HepG2 (cell line): ENCODE results near the gene SNN. TPM values are rescaled to one million over a fixed set of nuclear protein-coding genes. Genes with fewer than 3 reads are reported as not detected.

Source experiments
- AKAP8 ChIP-seq: sonication (generic); formaldehyde crosslinking; IDR thresholded peaks from 2 replicates; pipeline ENCODE4 v1.5.1; 2020; ENCODE audit warnings: mild to moderate bottlenecking, missing genetic modification reagents
- CEBPB ChIP-seq: IDR thresholded peaks from 2 replicates; pipeline ENCODE4 v1.6.1; 2011; ENCODE audit warnings: low read depth, low read length, improper control_type of control experiment, borderline replicate concordance
- HES4 ChIP-seq: sonication (generic); formaldehyde crosslinking; IDR thresholded peaks from 2 replicates; pipeline ENCODE4 v1.9.0; 2021; ENCODE audit warnings: mild to moderate bottlenecking, missing genetic modification reagents, borderline replicate concordance
- MBNL3 ChIP-seq: fragments of 250-450 bp; sonication (Bioruptor Pico); conservative IDR thresholded peaks from 2 replicates; pipeline ENCODE4 v1.8.0; 2022; ENCODE audit warnings: mild to moderate bottlenecking, inconsistent platforms
- NFIC ChIP-seq: IDR thresholded peaks from 2 replicates; pipeline ENCODE4 v1.6.1; 2012; ENCODE audit warnings: mild to moderate bottlenecking, low read length, inconsistent platforms
- NFKB2 ChIP-seq: sonication (generic); formaldehyde crosslinking; IDR thresholded peaks from 2 replicates; pipeline ENCODE4 v1.4.0; 2020; ENCODE audit warnings: missing genetic modification reagents, borderline replicate concordance
- RARA ChIP-seq: IDR thresholded peaks from 2 replicates; pipeline ENCODE4 v1.6.1; 2016; ENCODE audit warnings: missing genetic modification reagents, missing compliant biosample characterization
- SMAD1 ChIP-seq: sonication (generic); formaldehyde crosslinking; IDR thresholded peaks from 2 replicates; pipeline ENCODE4 v1.4.0; 2020; ENCODE audit warnings: missing genetic modification reagents, low read depth, mild to moderate bottlenecking, borderline replicate concordance
- SP2 ChIP-seq: sonication (generic); formaldehyde crosslinking; IDR thresholded peaks from 2 replicates; pipeline ENCODE4 v1.5.1; 2020; ENCODE audit warnings: mild to moderate bottlenecking, missing genetic modification reagents
- ZNF24 ChIP-seq: fragments of 450-650 bp; IDR thresholded peaks from 2 replicates; pipeline ENCODE4 v1.6.1; 2017; ENCODE audit warnings: antibody characterized with exemption, mild to moderate bottlenecking
- ZNF276 ChIP-seq: sonication (generic); formaldehyde crosslinking; IDR thresholded peaks from 2 replicates; pipeline ENCODE4 v1.4.0; 2020; ENCODE audit warnings: mild to moderate bottlenecking, low read depth, missing genetic modification reagents
- ZNF326 ChIP-seq: sonication (generic); formaldehyde crosslinking; IDR thresholded peaks from 2 replicates; pipeline ENCODE4 v1.4.0; 2020; ENCODE audit warnings: missing genetic modification reagents, borderline replicate concordance
- ZNF441 ChIP-seq: sonication (generic); formaldehyde crosslinking; IDR thresholded peaks from 2 replicates; pipeline ENCODE4 v1.7.0; 2021; ENCODE audit warnings: missing genetic modification reagents, borderline replicate concordance
- ZNF484 ChIP-seq: sonication (generic); formaldehyde crosslinking; IDR thresholded peaks from 2 replicates; pipeline ENCODE4 v1.5.1; 2020; ENCODE audit warnings: mild to moderate bottlenecking, low read depth, missing genetic modification reagents, borderline replicate concordance
- ZNF639 ChIP-seq: conservative IDR thresholded peaks from 2 replicates; pipeline ENCODE4 v1.6.1; 2018; ENCODE audit warnings: missing genetic modification reagents
- ZNF720 ChIP-seq: sonication (generic); formaldehyde crosslinking; IDR thresholded peaks from 2 replicates; pipeline ENCODE4 v1.4.0; 2020; ENCODE audit warnings: missing genetic modification reagents
- polyA plus RNA-seq, 8 experiments: library from polyadenylated mRNA; depleted of rRNA in 3 of 8; stranded (reverse) in 7 of 8; unstranded in 1 of 8; fragments of >200 nt; fragmentation: Illumina TruSeq in 4 of 8; extraction: Trizol in 4 of 8; gene quantifications; 2 replicates each; pipeline versions ENCODE4 v1.2.1 to v1.2.3, GENCODE V29; 2011 to 2016; ENCODE audit warnings: low read depth in 4 of 8, missing spikeins in 1 of 8, mixed read lengths in 1 of 8; ENCODE audit not compliant: insufficient read depth in 1 of 8
- total RNA-seq, 5 experiments: library from RNA; depleted of rRNA; stranded (reverse); fragments of >200 nt; fragmentation: Illumina TruSeq; extraction: Trizol; gene quantifications; 2 replicates each; pipeline ENCODE4 v1.2.3, GENCODE V29; 2016; ENCODE audit warnings: low read depth in 1 of 5
- TF ChIP-seq, protein P1 (sequence below): sonication (generic); formaldehyde crosslinking; IDR thresholded peaks from 2 replicates; pipeline ENCODE4 v1.8.1; 2023; ENCODE audit warnings: mild to moderate bottlenecking, moderate library complexity, missing genetic modification reagents
- TF ChIP-seq, protein P2 (sequence below): IDR thresholded peaks from 2 replicates; pipeline ENCODE4 v1.4.0; 2020; ENCODE audit warnings: mild to moderate bottlenecking, missing genetic modification reagents
- TF ChIP-seq, protein P3 (sequence below): sonication (generic); formaldehyde crosslinking; IDR thresholded peaks from 2 replicates; pipeline ENCODE4 v1.4.0; 2020; ENCODE audit warnings: mild to moderate bottlenecking, missing genetic modification reagents, borderline replicate concordance

The SNN gene
- total and polyA plus RNA-seq, 2 of the 13 experiments (the other 11 are each of a cell fraction or from before 2014, with no cell fraction given) = 5.2 to 8.4 TPM

GRCh38 chr16:11667824-11668622 lies at the start of gene SNN (continued):
- no peak for TF ChIP-seq MBNL3 (CRISPR knock-in tag)
- no peak for TF ChIP-seq ZNF326
- TF ChIP-seq NFIC = no peak
- TF ChIP-seq, protein P1, sequence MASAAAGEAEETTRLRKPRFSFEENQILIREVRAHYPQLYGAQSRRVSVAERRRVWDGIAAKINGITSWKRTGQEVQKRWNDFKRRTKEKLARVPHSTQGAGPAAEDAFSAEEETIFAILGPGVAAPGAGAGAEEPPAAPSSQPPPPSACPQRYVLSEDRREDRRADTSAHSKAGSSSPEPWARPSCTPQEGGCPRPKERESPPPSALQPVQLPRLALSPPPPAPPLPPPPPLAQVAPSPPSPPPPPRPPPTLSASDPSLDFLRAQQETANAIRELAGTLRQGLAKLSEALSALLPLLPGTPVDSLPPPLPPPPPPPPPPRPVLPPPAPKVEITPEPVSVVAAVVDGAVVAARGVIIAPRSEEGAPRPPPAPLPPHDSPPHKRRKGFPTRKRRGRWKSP (CRISPR knock-in tag) = no peak
- TF ChIP-seq HES4 (CRISPR knock-in tag) = 0 out of 2 replicates have a peak, but pooled peaks have one; percentile 39
- TF ChIP-seq CEBPB = no peak
- TF ChIP-seq, protein P2, sequence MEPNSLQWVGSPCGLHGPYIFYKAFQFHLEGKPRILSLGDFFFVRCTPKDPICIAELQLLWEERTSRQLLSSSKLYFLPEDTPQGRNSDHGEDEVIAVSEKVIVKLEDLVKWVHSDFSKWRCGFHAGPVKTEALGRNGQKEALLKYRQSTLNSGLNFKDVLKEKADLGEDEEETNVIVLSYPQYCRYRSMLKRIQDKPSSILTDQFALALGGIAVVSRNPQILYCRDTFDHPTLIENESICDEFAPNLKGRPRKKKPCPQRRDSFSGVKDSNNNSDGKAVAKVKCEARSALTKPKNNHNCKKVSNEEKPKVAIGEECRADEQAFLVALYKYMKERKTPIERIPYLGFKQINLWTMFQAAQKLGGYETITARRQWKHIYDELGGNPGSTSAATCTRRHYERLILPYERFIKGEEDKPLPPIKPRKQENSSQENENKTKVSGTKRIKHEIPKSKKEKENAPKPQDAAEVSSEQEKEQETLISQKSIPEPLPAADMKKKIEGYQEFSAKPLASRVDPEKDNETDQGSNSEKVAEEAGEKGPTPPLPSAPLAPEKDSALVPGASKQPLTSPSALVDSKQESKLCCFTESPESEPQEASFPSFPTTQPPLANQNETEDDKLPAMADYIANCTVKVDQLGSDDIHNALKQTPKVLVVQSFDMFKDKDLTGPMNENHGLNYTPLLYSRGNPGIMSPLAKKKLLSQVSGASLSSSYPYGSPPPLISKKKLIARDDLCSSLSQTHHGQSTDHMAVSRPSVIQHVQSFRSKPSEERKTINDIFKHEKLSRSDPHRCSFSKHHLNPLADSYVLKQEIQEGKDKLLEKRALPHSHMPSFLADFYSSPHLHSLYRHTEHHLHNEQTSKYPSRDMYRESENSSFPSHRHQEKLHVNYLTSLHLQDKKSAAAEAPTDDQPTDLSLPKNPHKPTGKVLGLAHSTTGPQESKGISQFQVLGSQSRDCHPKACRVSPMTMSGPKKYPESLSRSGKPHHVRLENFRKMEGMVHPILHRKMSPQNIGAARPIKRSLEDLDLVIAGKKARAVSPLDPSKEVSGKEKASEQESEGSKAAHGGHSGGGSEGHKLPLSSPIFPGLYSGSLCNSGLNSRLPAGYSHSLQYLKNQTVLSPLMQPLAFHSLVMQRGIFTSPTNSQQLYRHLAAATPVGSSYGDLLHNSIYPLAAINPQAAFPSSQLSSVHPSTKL (CRISPR knock-in tag) = no peak
- TF ChIP-seq NFKB2 (CRISPR knock-in tag) = no peak
- TF ChIP-seq AKAP8 (CRISPR knock-in tag) = no peak
- TF ChIP-seq ZNF24 = peak; percentile 18; the same call in 1 of the 2 replicates
- TF ChIP-seq ZNF639 (CRISPR knock-in tag) = no peak
- TF ChIP-seq, protein P3, sequence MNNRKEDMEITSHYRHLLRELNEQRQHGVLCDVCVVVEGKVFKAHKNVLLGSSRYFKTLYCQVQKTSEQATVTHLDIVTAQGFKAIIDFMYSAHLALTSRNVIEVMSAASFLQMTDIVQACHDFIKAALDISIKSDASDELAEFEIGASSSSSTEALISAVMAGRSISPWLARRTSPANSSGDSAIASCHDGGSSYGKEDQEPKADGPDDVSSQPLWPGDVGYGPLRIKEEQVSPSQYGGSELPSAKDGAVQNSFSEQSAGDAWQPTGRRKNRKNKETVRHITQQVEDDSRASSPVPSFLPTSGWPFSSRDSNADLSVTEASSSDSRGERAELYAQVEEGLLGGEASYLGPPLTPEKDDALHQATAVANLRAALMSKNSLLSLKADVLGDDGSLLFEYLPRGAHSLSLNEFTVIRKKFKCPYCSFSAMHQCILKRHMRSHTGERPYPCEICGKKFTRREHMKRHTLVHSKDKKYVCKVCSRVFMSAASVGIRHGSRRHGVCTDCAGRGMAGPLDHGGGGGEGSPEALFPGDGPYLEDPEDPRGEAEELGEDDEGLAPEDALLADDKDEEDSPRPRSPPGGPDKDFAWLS (CRISPR knock-in tag) = no peak
- TF ChIP-seq SMAD1 (CRISPR knock-in tag) = peak; percentile 21; the same call in 1 of the 2 replicates
- TF ChIP-seq ZNF720 = peak; percentile 36; the same call in 1 of the 2 replicates
- TF ChIP-seq SP2 (CRISPR knock-in tag) = peak; percentile 37; the same call in 1 of the 2 replicates
- peak; percentile 60; the same call in 1 of the 2 replicates for TF ChIP-seq ZNF276 (CRISPR knock-in tag)
- 0 out of 2 replicates have a peak, but pooled peaks have one; percentile 8 for TF ChIP-seq RARA
- TF ChIP-seq ZNF484 = no peak
- TF ChIP-seq ZNF441 (CRISPR knock-in tag) = peak; percentile 78; the same call in 1 of the 2 replicates
